Stimulated activated CD4-positive, alpha-beta T cell treated with anti-CD3 and anti-CD28 coated beads, Interleukin-12 subunit alpha, Interleukin-12 subunit beta, amount 100 ng/mL, for 4 hours (primary cell): ENCODE data around the gene MAP2K5.

Experiments used
- DNase-seq: peaks from one replicate; pipeline ENCODE4 v3.0.0-alpha.2; 2020

The MAP2K5 gene

GRCh38 chr15:67845974-67846373 is 303.5 kb downstream of the MAP2K5 start:
- no peak for DNase-seq

- DNase-seq = no peak
Measured at GRCh38 chr15:67849538-67849937, 307.0 kb downstream of the MAP2K5 start.

GRCh38 chr15:67850336-67850735 is 307.8 kb downstream of the MAP2K5 start:
- no peak for DNase-seq

DNA sequence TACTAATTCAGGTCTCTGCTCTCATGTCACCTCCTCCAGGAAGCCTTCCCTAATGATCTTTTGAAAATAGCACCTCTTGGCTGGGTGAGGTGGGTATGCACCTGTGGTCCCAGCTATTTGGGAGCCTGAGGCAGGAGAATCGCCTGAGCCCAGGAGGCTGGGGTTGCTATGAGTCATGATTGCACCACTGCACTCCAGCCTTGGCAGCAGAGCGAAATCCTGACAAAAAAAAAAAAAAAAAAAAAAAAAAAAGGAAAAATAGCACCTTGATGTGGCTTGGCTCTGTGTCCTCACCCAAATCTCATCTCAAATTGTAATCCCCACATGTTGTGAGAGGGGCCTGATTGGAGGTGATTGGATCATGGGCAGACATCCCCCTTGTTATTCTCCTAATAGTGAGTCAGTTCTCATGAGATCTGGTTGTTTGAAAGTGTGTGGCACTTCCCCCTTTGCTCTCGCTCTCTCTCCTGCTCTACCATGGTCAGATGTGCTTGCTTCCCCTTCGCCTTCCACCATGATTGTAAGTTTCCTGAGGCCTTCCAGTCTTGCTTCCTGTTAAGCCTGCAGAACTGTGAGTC is 308.6 kb downstream of the MAP2K5 start:
- no peak for DNase-seq

DNA sequence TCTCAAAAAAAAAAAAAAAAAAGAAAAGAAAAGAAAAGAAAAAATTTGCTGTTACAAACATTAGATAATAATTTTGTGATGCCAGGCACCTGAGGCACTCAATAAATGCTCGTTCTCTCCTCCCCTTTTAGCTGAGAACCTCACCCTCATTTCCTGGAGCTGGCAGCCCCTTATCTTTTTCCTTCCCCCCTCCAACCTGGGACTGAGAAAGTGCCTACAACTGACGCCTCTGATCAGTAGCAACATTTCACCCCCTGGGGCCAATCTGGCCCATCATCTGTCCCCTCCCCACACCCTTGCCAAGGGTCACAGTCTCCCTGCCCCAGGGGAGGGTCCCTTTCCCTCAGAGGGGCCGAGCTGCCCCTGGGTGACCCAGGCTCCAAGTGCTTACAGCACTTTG is 309.9 kb downstream of the MAP2K5 start:
- DNase-seq = no peak

DNA sequence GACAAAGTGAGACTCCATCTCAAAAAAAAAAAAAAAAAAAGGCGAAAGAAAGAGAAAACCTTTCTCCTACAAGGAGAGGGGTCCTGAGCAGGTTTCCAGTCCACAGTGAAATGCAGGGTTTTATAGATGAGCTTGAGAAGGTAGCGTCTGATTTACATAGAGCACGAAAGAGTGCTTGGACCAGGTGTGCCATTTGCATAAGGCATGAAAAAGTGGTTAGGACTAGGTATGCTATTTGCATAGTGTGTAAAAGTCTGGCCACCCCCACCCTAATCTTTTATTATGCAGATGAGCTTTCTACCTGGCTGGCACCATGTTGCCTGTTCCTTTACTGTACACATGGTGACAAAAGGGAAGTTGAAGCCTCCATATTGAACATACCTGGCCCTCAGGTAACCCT is 311.0 kb downstream of the MAP2K5 start:
- no peak for DNase-seq

GRCh38 chr15:67854358-67854757 is 311.9 kb downstream of the MAP2K5 start:
- no peak for DNase-seq

DNA sequence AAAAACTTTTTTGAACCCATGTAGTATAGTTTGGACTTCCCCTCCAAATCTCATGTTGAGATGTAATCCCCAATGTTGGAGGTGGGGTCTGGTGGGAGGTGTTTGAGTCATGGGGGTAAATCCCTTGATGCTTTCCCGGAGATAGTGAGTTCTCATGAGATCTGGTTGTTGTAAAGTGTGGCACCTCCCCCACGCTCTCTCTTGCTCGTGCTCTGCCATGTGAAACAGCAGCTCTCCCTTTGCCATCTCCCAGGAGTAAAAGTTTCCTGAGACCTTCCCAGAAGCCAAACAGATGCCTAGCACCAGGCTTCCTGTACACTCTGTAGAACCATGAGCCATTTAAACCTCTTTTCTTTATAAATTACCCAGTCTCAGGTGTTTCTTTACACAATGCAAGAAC is 313.3 kb downstream of the MAP2K5 start:
- no peak for DNase-seq
